HepG2 (cell line): Measurements from ENCODE around the gene TICAM2.

Experiments used
- GABPB1 ChIP-seq: IDR thresholded peaks from 2 replicates; pipeline ENCODE4 v1.6.1; 2016; ENCODE audit warnings: mild to moderate bottlenecking, missing genetic modification reagents, moderate library complexity, missing compliant biosample characterization
- MAFK ChIP-seq, 2 experiments: IDR thresholded peaks in 1 of 2; conservative IDR thresholded peaks in 1 of 2; 2 replicates each; pipeline ENCODE4 v1.6.1; 2011; ENCODE audit warnings: improper control_type of control experiment in 2 of 2, low read length in 2 of 2
- SNAI1 ChIP-seq: sonication (generic); formaldehyde crosslinking; IDR thresholded peaks from 2 replicates; pipeline ENCODE4 v1.5.0; 2020; ENCODE audit warnings: mild to moderate bottlenecking, missing genetic modification reagents, borderline replicate concordance

DNA sequence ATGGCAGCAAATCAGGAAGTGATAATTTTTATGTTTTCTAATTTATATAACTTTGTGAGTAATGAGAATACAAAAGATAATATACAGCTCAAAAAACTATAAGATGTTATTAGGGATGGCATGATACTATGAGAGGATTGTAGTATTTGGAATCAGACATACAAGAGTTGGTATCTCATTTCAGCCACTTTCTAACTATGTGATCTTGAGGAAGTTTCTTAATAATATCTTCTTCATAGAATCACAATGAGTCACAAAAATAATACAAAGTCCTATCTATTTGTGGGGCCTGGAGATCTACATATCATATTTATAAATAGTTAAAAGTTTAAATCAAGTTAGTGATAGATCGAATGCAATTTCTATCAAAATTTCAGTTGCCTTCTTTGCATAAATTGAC is 47.3 kb upstream of the TICAM2 start:
- no peak for TF ChIP-seq GABPB1 (CRISPR knock-in tag)
- TF ChIP-seq MAFK (conservative IDR thresholded peaks at IDR 0.05 in 1 of 2, IDR thresholded peaks at IDR 0.05 in 1 of 2; ENCODE audit: low read length in 2 of 2): no peak
- no peak for TF ChIP-seq SNAI1 (CRISPR knock-in tag)
